ENCODE measurements around the gene AS3MT.

DNA sequence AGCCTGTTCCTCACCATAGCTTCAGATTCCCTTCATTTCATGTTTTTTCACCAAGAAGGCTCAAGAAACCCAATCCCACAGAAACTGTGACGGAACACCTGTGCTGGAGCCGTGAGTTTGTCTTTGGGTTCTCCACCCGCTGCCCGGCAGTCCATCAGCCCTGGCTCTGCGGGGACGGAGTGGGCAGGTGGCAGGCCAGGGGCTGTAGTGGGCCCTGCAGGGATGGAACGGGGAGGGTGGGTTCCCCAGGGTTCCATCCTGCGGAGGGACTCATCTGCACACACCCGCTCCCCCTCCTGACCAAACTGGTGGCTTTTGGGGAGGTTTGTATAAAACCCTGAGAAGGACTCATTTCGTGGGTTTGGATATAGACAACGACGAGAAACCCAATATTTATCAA lies 47.0 kb upstream of the AS3MT start:
- no peak for TF ChIP-seq POLR2A (IDR thresholded peaks at IDR 0.05)
- TF ChIP-seq, protein P1, sequence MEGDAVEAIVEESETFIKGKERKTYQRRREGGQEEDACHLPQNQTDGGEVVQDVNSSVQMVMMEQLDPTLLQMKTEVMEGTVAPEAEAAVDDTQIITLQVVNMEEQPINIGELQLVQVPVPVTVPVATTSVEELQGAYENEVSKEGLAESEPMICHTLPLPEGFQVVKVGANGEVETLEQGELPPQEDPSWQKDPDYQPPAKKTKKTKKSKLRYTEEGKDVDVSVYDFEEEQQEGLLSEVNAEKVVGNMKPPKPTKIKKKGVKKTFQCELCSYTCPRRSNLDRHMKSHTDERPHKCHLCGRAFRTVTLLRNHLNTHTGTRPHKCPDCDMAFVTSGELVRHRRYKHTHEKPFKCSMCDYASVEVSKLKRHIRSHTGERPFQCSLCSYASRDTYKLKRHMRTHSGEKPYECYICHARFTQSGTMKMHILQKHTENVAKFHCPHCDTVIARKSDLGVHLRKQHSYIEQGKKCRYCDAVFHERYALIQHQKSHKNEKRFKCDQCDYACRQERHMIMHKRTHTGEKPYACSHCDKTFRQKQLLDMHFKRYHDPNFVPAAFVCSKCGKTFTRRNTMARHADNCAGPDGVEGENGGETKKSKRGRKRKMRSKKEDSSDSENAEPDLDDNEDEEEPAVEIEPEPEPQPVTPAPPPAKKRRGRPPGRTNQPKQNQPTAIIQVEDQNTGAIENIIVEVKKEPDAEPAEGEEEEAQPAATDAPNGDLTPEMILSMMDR (IDR thresholded peaks at IDR 0.05): no peak
- TF ChIP-seq EP300 (IDR thresholded peaks at IDR 0.05): no peak
- TF ChIP-seq POLR2AphosphoS5 (IDR thresholded peaks at IDR 0.05): no peak

Measured in stomach (tissue), 4 donors.